Nucleus accumbens (tissue), 56 donors: ENCODE measurements around the gene GCH1.
"Not testable (repeated sequence)": the region's sequence is repeated elsewhere in the genome, so short reads cannot be mapped to it uniquely, and the experiment has no call there.

ENCODE experiments used
- DNase-seq, 56 donors: peaks; one replicate each; lab custom pipeline; 2025; lab: John Stamatoyannopoulos, UW

GCH1 gene

GRCh38 chr14:54875648-54876047 is 27.0 kb downstream of the GCH1 start:
- DNase-seq, result not testable (repeated sequence)

GRCh38 chr14:54870154-54871090 is 32.2 kb downstream of the GCH1 start:
- DNase-seq, result peak in 16 of 56 donors; percentile 8 to 48 (median 22)

GRCh38 chr14:54867011-54867410 is 35.6 kb downstream of the GCH1 start:
- DNase-seq, result no peak

- no peak for DNase-seq
Measured at GRCh38 chr14:54866588-54866987, 36.0 kb downstream of the GCH1 start.

GRCh38 chr14:54864526-54864925 is 38.1 kb downstream of the GCH1 start:
- no peak for DNase-seq

- no peak for DNase-seq
Measured at GRCh38 chr14:54857830-54858269, 44.8 kb downstream of the GCH1 start.

GRCh38 chr14:54856152-54856551 is 46.5 kb downstream of the GCH1 start:
- no peak for DNase-seq

GRCh38 chr14:54854181-54854580 is 48.4 kb downstream of the GCH1 start:
- no peak for DNase-seq

- DNase-seq, result no peak
Measured at GRCh38 chr14:54853339-54853738, 49.3 kb downstream of the GCH1 start.

- no peak for DNase-seq
Measured at GRCh38 chr14:54852215-54852614, 50.4 kb downstream of the GCH1 start.

GRCh38 chr14:54848910-54849309 is 53.7 kb downstream of the GCH1 start:
- DNase-seq, result no peak

GRCh38 chr14:54845641-54846040 is 57.0 kb downstream of the GCH1 start:
- no peak for DNase-seq

GRCh38 chr14:54844479-54844878 is 58.1 kb downstream of the GCH1 start:
- DNase-seq, result no peak

GRCh38 chr14:54840798-54841197 is 61.8 kb downstream of the GCH1 start:
- no peak for DNase-seq

GRCh38 chr14:54840336-54840735 is 62.3 kb downstream of the GCH1 start:
- DNase-seq, result no peak

GRCh38 chr14:54839701-54840119 is 62.9 kb downstream of the GCH1 start:
- DNase-seq, result no peak

GRCh38 chr14:54838931-54839512 is 63.6 kb downstream of the GCH1 start:
- DNase-seq, result no peak

GRCh38 chr14:54837508-54838149 is 65.0 kb downstream of the GCH1 start:
- DNase-seq, result no peak

- no peak for DNase-seq
Measured at GRCh38 chr14:54836231-54836630, 66.4 kb downstream of the GCH1 start.

GRCh38 chr14:54834727-54835126 is 67.9 kb downstream of the GCH1 start:
- DNase-seq, result no peak

- no peak for DNase-seq
Measured at GRCh38 chr14:54834081-54834480, 68.5 kb downstream of the GCH1 start.
